ENCODE measurements around the gene DCAF11. TPM values are rescaled to one million over a fixed set of nuclear protein-coding genes. Genes with fewer than 3 reads are reported as not detected.

Gene DCAF11
- total RNA-seq, 1 experiment from 2014 or later, result 48.8 TPM

- DNase-seq (ENCODE audit: unreplicated experiment), result no peak
- intact Hi-C loops (cut with micrococcal nuclease), result no loop called here
- no peak within 1 kb of the TSS for H3K27ac Mint-ChIP-seq (ENCODE audit: low read depth, unreplicated experiment)
- no peak within 1 kb of the TSS for H3K4me3 Mint-ChIP-seq (ENCODE audit: unreplicated experiment)
- no peaks in the 10 kb centered on the region for H3K9me3 Mint-ChIP-seq (ENCODE audit: unreplicated experiment)
- CTCF ChIA-PET, result interaction anchor here (0.6 to 3.1 kb wide), 3 partner anchors 11 to 17 kb away, joined by 3 to 21 read pairs (median 6); partner anchors contain the start of genes IPO4 and IRF9
- H3K36me3 Mint-ChIP-seq (ENCODE audit: insufficient read depth, unreplicated experiment), result peaks cover 27% of the 10 kb centered on the region
- BruUV-seq (replicated peaks), result no TSS peak
- TF ChIP-seq CTCF (IDR thresholded peaks at IDR 0.05; ENCODE audit: unreplicated experiment), result no peak
- H3K27me3 Mint-ChIP-seq (ENCODE audit: insufficient read depth, unreplicated experiment), result no peaks in the 10 kb centered on the region
- peaks cover 8% of the 10 kb centered on the region for H3K4me1 Mint-ChIP-seq (ENCODE audit: insufficient read depth, unreplicated experiment)
- POLR2A ChIA-PET, result interaction anchor here (0.6 kb wide), 2 partner anchors 10 to 57 kb away, joined by 3 read pairs; partner anchors contain the start of genes DCAF11 and NRL
Measured at GRCh38 chr14:24171422-24172260, 57.1 kb downstream of the DCAF11 start, which contains the start of gene REC8. TSS of gene REC8 (plus strand) at chr14:24172080. CDS start at chr14:24172553, 473 bp downstream.

- H3K27ac Mint-ChIP-seq (ENCODE audit: low read depth, unreplicated experiment), result no peak overlapping the region
- POLR2A ChIA-PET, result interaction anchor here (1.2 kb wide), 1 partner anchor 8 kb away, joined by 3 read pairs; no protein-coding TSS in a partner anchor
- H3K36me3 Mint-ChIP-seq (ENCODE audit: insufficient read depth, unreplicated experiment), result peaks cover 26% of the 10 kb centered on the region
- H3K27me3 Mint-ChIP-seq (ENCODE audit: insufficient read depth, unreplicated experiment), result no peaks in the 10 kb centered on the region
- intact Hi-C loops (cut with micrococcal nuclease), result no loop called here
- no peak overlapping the region for H3K4me3 Mint-ChIP-seq (ENCODE audit: unreplicated experiment)
- no peak for DNase-seq (ENCODE audit: unreplicated experiment)
- TF ChIP-seq CTCF (IDR thresholded peaks at IDR 0.05; ENCODE audit: unreplicated experiment), result no peak
- BruUV-seq (replicated peaks), result no TSS peak
- H3K9me3 Mint-ChIP-seq (ENCODE audit: unreplicated experiment), result no peaks in the 10 kb centered on the region
- H3K4me1 Mint-ChIP-seq (ENCODE audit: insufficient read depth, unreplicated experiment), result peaks cover 5% of the 10 kb centered on the region
- CTCF ChIA-PET, result interaction anchor here (0.6 to 1.2 kb wide), 2 partner anchors 12 to 16 kb away, joined by 3 to 6 read pairs; partner anchors contain the start of genes IPO4 and IRF9
Measured at GRCh38 chr14:24172261-24172860, 57.8 kb downstream of the DCAF11 start.

- H3K4me1 Mint-ChIP-seq (ENCODE audit: insufficient read depth, unreplicated experiment), result peaks cover under 1% of the 10 kb centered on the region
- H3K27me3 Mint-ChIP-seq (ENCODE audit: insufficient read depth, unreplicated experiment), result no peaks in the 10 kb centered on the region
- H3K9me3 Mint-ChIP-seq (ENCODE audit: unreplicated experiment), result no peaks in the 10 kb centered on the region
- TF ChIP-seq CTCF (IDR thresholded peaks at IDR 0.05; ENCODE audit: unreplicated experiment), result no peak
- H3K36me3 Mint-ChIP-seq (ENCODE audit: insufficient read depth, unreplicated experiment), result peaks cover 31% of the 10 kb centered on the region
- POLR2A ChIA-PET, result interaction anchor here (1.2 kb wide), 1 partner anchor 8 kb away, joined by 3 read pairs; no protein-coding TSS in a partner anchor
- H3K27ac Mint-ChIP-seq (ENCODE audit: low read depth, unreplicated experiment), result no peak overlapping the region
- CTCF ChIA-PET, result interaction anchor here (0.6 to 1.3 kb wide), 4 partner anchors 10 to 84 kb away, joined by 3 to 6 read pairs (median 5); partner anchors contain the start of gene IRF9
- DNase-seq (ENCODE audit: unreplicated experiment), result no peak
- H3K4me3 Mint-ChIP-seq (ENCODE audit: unreplicated experiment), result no peak overlapping the region
- intact Hi-C loops (cut with micrococcal nuclease), result no loop called here
- no TSS peak for BruUV-seq (replicated peaks)
Measured at GRCh38 chr14:24172871-24173281, 58.3 kb downstream of the DCAF11 start.

Small RNA genes lying within 50 kb of the gene (microRNA-seq; reads per million reads assigned to microRNA genes)
- gene MIR7703, result not detected

Other genes starting within 250 kb of the DCAF11 start
- 28.4 and 32.5 TPM in 2 replicates for gene DHRS4, start 161.0 kb upstream of the DCAF11 start, total RNA-seq (2022)
- 18.1 and 20.8 TPM in 2 replicates for gene DHRS4L2, start 125.8 kb upstream of the DCAF11 start, total RNA-seq (2022)
- 0.20 TPM in 1 of 2 replicates, not detected in the other for gene CARMIL3, start 62.8 kb upstream of the DCAF11 start, total RNA-seq (2022)
- gene CPNE6, start 43.2 kb upstream of the DCAF11 start, total RNA-seq (2022), result not detected in 2 replicates
- 64.7 and 112 TPM in 2 replicates for gene PCK2, start 20.5 kb upstream of the DCAF11 start, total RNA-seq (2022)
- 1.3 and 2.1 TPM in 2 replicates for gene NRL, start 172 bp downstream of the DCAF11 start, total RNA-seq (2022)
- 0.47 TPM in 1 of 2 replicates, not detected in the other for gene FITM1, start 15.9 kb downstream of the DCAF11 start, total RNA-seq (2022)
- 126 and 135 TPM in 2 replicates for gene PSME1, start 21.4 kb downstream of the DCAF11 start, total RNA-seq (2022)
- gene EMC9, start 26.8 kb downstream of the DCAF11 start, total RNA-seq (2022), result 49.2 and 49.9 TPM in 2 replicates
- gene PSME2, start 31.8 kb downstream of the DCAF11 start, total RNA-seq (2022), result 134 and 135 TPM in 2 replicates
- gene RNF31, start 32.7 kb downstream of the DCAF11 start, total RNA-seq (2022), result 62.2 and 67.4 TPM in 2 replicates
- 13.6 and 23.8 TPM in 2 replicates for gene IRF9, start 46.5 kb downstream of the DCAF11 start, total RNA-seq (2022)
- gene REC8, start 57.3 kb downstream of the DCAF11 start, total RNA-seq (2022), result 6.1 and 12.1 TPM in 2 replicates
- 57.2 and 100 TPM in 2 replicates for gene IPO4, start 74.0 kb downstream of the DCAF11 start, total RNA-seq (2022)
- gene TM9SF1, start 80.7 kb downstream of the DCAF11 start, total RNA-seq (2022), result 67.8 and 103 TPM in 2 replicates
- 0.68 and 1.2 TPM in 2 replicates for gene TSSK4, start 90.9 kb downstream of the DCAF11 start, total RNA-seq (2022)
- 88.6 and 99.0 TPM in 2 replicates for gene CHMP4A, start 98.7 kb downstream of the DCAF11 start, total RNA-seq (2022)
- 11.0 and 20.2 TPM in 2 replicates for gene MDP1, start 101.3 kb downstream of the DCAF11 start, total RNA-seq (2022)
- gene NEDD8, start 117.6 kb downstream of the DCAF11 start, total RNA-seq (2022), result 233 and 243 TPM in 2 replicates
- gene GMPR2, start 118.2 kb downstream of the DCAF11 start, total RNA-seq (2022), result 77.3 and 79.9 TPM in 2 replicates
- 47.3 and 47.6 TPM in 2 replicates for gene TINF2, start 127.8 kb downstream of the DCAF11 start, total RNA-seq (2022)
- 16.9 and 26.2 TPM in 2 replicates for gene TGM1, start 148.4 kb downstream of the DCAF11 start, total RNA-seq (2022)
- gene RABGGTA, start 156.8 kb downstream of the DCAF11 start, total RNA-seq (2022), result 51.7 and 75.0 TPM in 2 replicates
- gene DHRS1, start 185.0 kb downstream of the DCAF11 start, total RNA-seq (2022), result 29.2 and 29.7 TPM in 2 replicates
- gene NOP9, start 185.1 kb downstream of the DCAF11 start, total RNA-seq (2022), result 29.8 and 31.9 TPM in 2 replicates
- 0.52 and 1.3 TPM in 2 replicates for gene CIDEB, start 193.2 kb downstream of the DCAF11 start, total RNA-seq (2022)
- 21.7 and 23.8 TPM in 2 replicates for gene LTB4R2, start 195.4 kb downstream of the DCAF11 start, total RNA-seq (2022)
- gene LTB4R, start 196.7 kb downstream of the DCAF11 start, total RNA-seq (2022), result 15.8 and 19.9 TPM in 2 replicates
- not detected in 2 replicates for gene ADCY4, start 220.3 kb downstream of the DCAF11 start, total RNA-seq (2022)
- gene RIPK3, start 225.2 kb downstream of the DCAF11 start, total RNA-seq (2022), result not detected in 2 replicates